DOHH2 (cell line): ENCODE measurements around the gene SELL.

ENCODE experiments used
- H3F3A ChIP-seq: fragments of 200-600 bp; sonication (generic), shearing (Covaris generic); 2 replicates; pipeline ENCODE4 v1.6.0; 2016; ENCODE audit warnings: antibody characterized with exemption, mild to moderate bottlenecking; ENCODE audit not compliant: control insufficient read depth, insufficient read depth
- H3K27ac ChIP-seq: fragments of 200-600 bp; sonication (generic); 2 replicates; pipeline ENCODE4 v1.5.1; 2014; ENCODE audit warnings: low read depth, mild to moderate bottlenecking, low read length, moderate library complexity
- H3K27me3 ChIP-seq: fragments of 200-600 bp; sonication (generic); 2 replicates; pipeline ENCODE4 v1.6.1; 2014; ENCODE audit warnings: mild to moderate bottlenecking, low read length, mixed read lengths; ENCODE audit not compliant: control insufficient read depth
- H3K36me3 ChIP-seq: fragments of 200-600 bp; sonication (generic); 2 replicates; pipeline ENCODE4 v1.6.1; 2014; ENCODE audit warnings: mild to moderate bottlenecking, low read length, moderate library complexity, mixed read lengths; ENCODE audit not compliant: control insufficient read depth
- H3K4me1 ChIP-seq: fragments of 200-600 bp; sonication (generic); 2 replicates; pipeline ENCODE4 v1.6.1; 2014; ENCODE audit warnings: mild to moderate bottlenecking, low read length, mixed read lengths; ENCODE audit not compliant: control insufficient read depth
- H3K4me2 ChIP-seq: fragments of 200-600 bp; sonication (generic); 2 replicates; pipeline ENCODE4 v1.6.0; 2014; ENCODE audit warnings: mild to moderate bottlenecking, low read length, moderate library complexity
- H3K4me3 ChIP-seq: fragments of 200-600 bp; sonication (generic); 2 replicates; pipeline ENCODE4 v1.5.1; 2014; ENCODE audit warnings: mild to moderate bottlenecking, low read length, mixed read lengths
- H3K79me2 ChIP-seq: fragments of 200-600 bp; sonication (generic); 2 replicates; pipeline ENCODE4 v1.6.1; 2014; ENCODE audit warnings: mild to moderate bottlenecking, low read length, mixed read lengths; ENCODE audit not compliant: control insufficient read depth
- H3K9me2 ChIP-seq: fragments of 200-600 bp; sonication (generic); replicated peaks from 2 replicates; pipeline ENCODE4 v1.6.1; 2014; ENCODE audit warnings: mild to moderate bottlenecking, low read length, mixed read lengths; ENCODE audit not compliant: control insufficient read depth
- H3K9me3 ChIP-seq: fragments of 200-600 bp; sonication (generic); 2 replicates; pipeline ENCODE4 v1.6.1; 2014; ENCODE audit warnings: antibody characterized with exemption, low read length, mixed read lengths; ENCODE audit not compliant: control insufficient read depth, insufficient read depth
- H4K20me1 ChIP-seq: fragments of 200-600 bp; sonication (generic); 2 replicates; pipeline ENCODE4 v1.6.0; 2014; ENCODE audit warnings: low read depth, mild to moderate bottlenecking, antibody characterized with exemption, low read length, moderate library complexity; ENCODE audit not compliant: control insufficient read depth, insufficient read depth
- EZH2phosphoT487 ChIP-seq: fragments of 200-600 bp; sonication (generic); IDR thresholded peaks from 2 replicates; pipeline ENCODE4 v1.6.1; 2017; ENCODE audit warnings: borderline replicate concordance, mild to moderate bottlenecking, antibody characterized with exemption, low read length, moderate library complexity, mixed read lengths
- TF ChIP-seq, protein P1 (sequence below): fragments of 200-600 bp; sonication (generic); IDR thresholded peaks from one replicate; pipeline ENCODE4 v1.5.1; 2014; ENCODE audit warnings: antibody characterized with exemption, mild to moderate bottlenecking, low read depth, low read length; ENCODE audit not compliant: poor library complexity, severe bottlenecking

The SELL gene

DNA sequence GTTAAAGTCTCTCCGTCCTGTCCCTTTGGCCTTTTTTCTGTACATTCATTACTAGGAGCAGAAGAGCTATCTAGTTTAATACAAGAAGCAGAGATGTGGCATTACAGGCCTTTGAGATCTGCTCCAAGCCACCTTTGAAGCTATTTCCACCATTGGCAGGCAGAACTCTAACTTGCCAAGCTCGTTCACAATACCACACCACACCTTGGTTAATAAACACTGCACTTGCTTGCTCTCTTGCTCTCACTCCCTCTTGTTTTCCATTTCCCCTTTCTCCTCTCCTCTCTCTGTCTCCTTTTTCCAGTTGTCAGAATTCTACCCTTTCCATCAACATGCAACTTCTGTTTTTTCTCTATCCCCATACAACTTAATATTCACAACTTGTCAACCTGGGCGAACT, 15.4 kb upstream of the SELL start:
- TF ChIP-seq, protein P1, sequence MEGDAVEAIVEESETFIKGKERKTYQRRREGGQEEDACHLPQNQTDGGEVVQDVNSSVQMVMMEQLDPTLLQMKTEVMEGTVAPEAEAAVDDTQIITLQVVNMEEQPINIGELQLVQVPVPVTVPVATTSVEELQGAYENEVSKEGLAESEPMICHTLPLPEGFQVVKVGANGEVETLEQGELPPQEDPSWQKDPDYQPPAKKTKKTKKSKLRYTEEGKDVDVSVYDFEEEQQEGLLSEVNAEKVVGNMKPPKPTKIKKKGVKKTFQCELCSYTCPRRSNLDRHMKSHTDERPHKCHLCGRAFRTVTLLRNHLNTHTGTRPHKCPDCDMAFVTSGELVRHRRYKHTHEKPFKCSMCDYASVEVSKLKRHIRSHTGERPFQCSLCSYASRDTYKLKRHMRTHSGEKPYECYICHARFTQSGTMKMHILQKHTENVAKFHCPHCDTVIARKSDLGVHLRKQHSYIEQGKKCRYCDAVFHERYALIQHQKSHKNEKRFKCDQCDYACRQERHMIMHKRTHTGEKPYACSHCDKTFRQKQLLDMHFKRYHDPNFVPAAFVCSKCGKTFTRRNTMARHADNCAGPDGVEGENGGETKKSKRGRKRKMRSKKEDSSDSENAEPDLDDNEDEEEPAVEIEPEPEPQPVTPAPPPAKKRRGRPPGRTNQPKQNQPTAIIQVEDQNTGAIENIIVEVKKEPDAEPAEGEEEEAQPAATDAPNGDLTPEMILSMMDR, result no peak
- no peak for TF ChIP-seq EZH2phosphoT487
- H3K27ac ChIP-seq, result no peak overlapping the region
- no peak overlapping the region for H3K4me3 ChIP-seq
- peaks cover 16% of the 10 kb centered on the region; the same call in 1 of the 2 replicates for H3K27me3 ChIP-seq
- H4K20me1 ChIP-seq, result no peaks in the 10 kb centered on the region
- no peaks in the 10 kb centered on the region for H3K79me2 ChIP-seq
- no peaks in the 10 kb centered on the region for H3K4me1 ChIP-seq
- H3F3A ChIP-seq, result no peaks in the 10 kb centered on the region
- no peaks in the 10 kb centered on the region for H3K9me2 ChIP-seq
- H3K4me2 ChIP-seq, result no peak overlapping the region
- H3K9me3 ChIP-seq, result no peaks in the 10 kb centered on the region
- H3K36me3 ChIP-seq, result no peaks in the 10 kb centered on the region

DNA sequence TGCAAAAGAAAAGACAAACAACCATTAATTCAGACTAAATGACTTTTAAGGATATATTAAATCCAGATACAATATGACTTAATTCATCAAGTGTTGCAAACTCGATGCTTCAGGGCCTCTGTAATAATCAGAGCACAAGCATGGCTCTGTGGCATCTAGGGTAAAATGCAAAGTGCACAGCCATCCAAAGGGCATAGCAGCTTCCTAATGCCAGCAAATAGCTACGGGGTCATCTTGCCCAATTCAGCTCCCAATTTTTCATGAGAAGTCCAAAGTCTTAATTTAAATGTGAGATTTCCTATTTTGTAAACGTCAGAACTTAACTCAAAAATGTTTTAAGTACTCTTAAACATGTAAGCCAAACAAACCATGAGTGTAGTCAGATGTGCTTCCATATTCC, 14.5 kb upstream of the SELL start:
- TF ChIP-seq, protein P1, result no peak
- no peak for TF ChIP-seq EZH2phosphoT487
- no peaks in the 10 kb centered on the region for H3K36me3 ChIP-seq
- H3K27me3 ChIP-seq, result peaks cover 6% of the 10 kb centered on the region; the same call in 1 of the 2 replicates
- no peaks in the 10 kb centered on the region for H3F3A ChIP-seq
- no peaks in the 10 kb centered on the region for H4K20me1 ChIP-seq
- no peaks in the 10 kb centered on the region for H3K9me2 ChIP-seq
- H3K4me3 ChIP-seq, result no peak overlapping the region
- H3K9me3 ChIP-seq, result no peaks in the 10 kb centered on the region
- H3K79me2 ChIP-seq, result no peaks in the 10 kb centered on the region
- H3K27ac ChIP-seq, result no peak overlapping the region
- H3K4me1 ChIP-seq, result no peaks in the 10 kb centered on the region
- H3K4me2 ChIP-seq, result no peak overlapping the region

DNA sequence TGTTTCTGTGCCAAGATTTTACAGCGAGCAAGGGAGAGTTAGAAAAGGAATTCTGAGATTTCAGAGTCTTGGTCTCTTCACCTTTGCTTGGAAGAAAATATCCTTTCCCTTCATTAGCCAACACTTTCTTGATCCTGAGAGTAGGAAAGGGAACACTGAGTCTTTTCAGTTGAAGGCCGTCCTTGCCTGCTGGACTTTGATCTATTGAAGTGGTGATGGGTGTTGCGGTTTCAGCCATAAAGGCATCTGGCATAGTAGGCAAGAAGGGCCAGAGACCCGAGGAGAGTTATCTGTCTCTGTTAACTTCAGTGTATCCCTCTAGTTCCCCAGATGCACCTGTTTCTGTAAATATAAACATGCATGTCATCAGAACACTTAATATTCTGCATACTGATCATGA, 12.7 kb upstream of the SELL start:
- Histone ChIP-seq H3K36me3 (no peaks in the 10 kb centered on the region), H3K27ac (no peak overlapping the region)

More for the DNA sequence above, 12.7 kb upstream of the SELL start:
- Histone ChIP-seq H3K79me2 (no peaks in the 10 kb centered on the region), H3K4me3 (no peak overlapping the region), H3K9me3 (no peaks in the 10 kb centered on the region), H3K4me1 (no peaks in the 10 kb centered on the region), H3K4me2 (no peak overlapping the region), H3K27me3 (peaks cover under 1% of the 10 kb centered on the region; the same call in 1 of the 2 replicates), H4K20me1 (no peaks in the 10 kb centered on the region), H3K9me2 (no peaks in the 10 kb centered on the region), H3F3A (no peaks in the 10 kb centered on the region)
- TF ChIP-seq, protein P1, result no peak
